K562 (cell line): ENCODE data around the gene F12. TPM values are rescaled to one million over a fixed set of nuclear protein-coding genes. Genes with fewer than 3 reads are reported as not detected.

ENCODE experiments used
- FOXA3 ChIP-seq, 2 experiments: fragments of 450-650 bp in 1 of 2; sonication (generic) in 1 of 2; formaldehyde crosslinking; IDR thresholded peaks in 1 of 2; conservative IDR thresholded peaks in 1 of 2; 2 replicates each; pipeline versions ENCODE4 v1.4.0 to v1.8.0; 2020 to 2022; ENCODE audit warnings: mild to moderate bottlenecking in 2 of 2, missing genetic modification reagents in 1 of 2
- GABPB2 ChIP-seq: fragments of 250-450 bp; sonication (Bioruptor Pico); conservative IDR thresholded peaks from 2 replicates; pipeline ENCODE4 v1.5.1; 2021; ENCODE audit warnings: mild to moderate bottlenecking
- HNRNPUL1 ChIP-seq: fragments of 200-400 bp; formaldehyde crosslinking; IDR thresholded peaks from 2 replicates; pipeline ENCODE4 v1.6.1; 2017; ENCODE audit warnings: low read length
- PHTF2 ChIP-seq: fragments of 250-450 bp; sonication (Bioruptor Pico); IDR thresholded peaks from 2 replicates; pipeline ENCODE4 v1.5.0; 2021; ENCODE audit warnings: mild to moderate bottlenecking
- REST ChIP-seq, 2 experiments: fragments of 450-650 bp; formaldehyde crosslinking in 1 of 2; IDR thresholded peaks; 2 replicates each; pipeline versions ENCODE4 v1.4.0 to v1.6.1; 2014 to 2020; ENCODE audit warnings: mild to moderate bottlenecking in 2 of 2, borderline replicate concordance in 1 of 2, low read depth in 1 of 2
- SMAD1 ChIP-seq: fragments of 150-350 bp; IDR thresholded peaks from 2 replicates; pipeline ENCODE4 v1.6.1; 2014; ENCODE audit warnings: low read length, low read depth; ENCODE audit not compliant: partially characterized antibody
- SNAPC5 ChIP-seq: fragments of 250-450 bp; sonication (Bioruptor Pico); IDR thresholded peaks from 2 replicates; pipeline ENCODE4 v1.8.0; 2021; ENCODE audit warnings: moderate library complexity, mild to moderate bottlenecking, inconsistent platforms
- ZNF449 ChIP-seq: fragments of 250-450 bp; sonication (Bioruptor Pico); IDR thresholded peaks from 2 replicates; pipeline ENCODE4 v1.8.0; 2022; ENCODE audit warnings: moderate library complexity, mild to moderate bottlenecking, inconsistent platforms
- ZSCAN32 ChIP-seq: fragments of 450-650 bp; formaldehyde crosslinking; IDR thresholded peaks from 2 replicates; pipeline ENCODE4 v1.4.0; 2020; ENCODE audit warnings: mild to moderate bottlenecking, moderate library complexity
- polyA plus RNA-seq, 8 experiments: library from polyadenylated mRNA; depleted of rRNA in 4 of 8; stranded (reverse) in 5 of 8; unstranded in 3 of 8; fragments of >200 nt; fragmentation: Nextera tagmentation in 2 of 8; fragmentation: Illumina TruSeq in 1 of 8; extraction: Ambion mirVana in 2 of 8; extraction: Trizol in 1 of 8; gene quantifications; 2 replicates each; pipeline versions ENCODE4 v1.2.1 to v1.2.3, GENCODE V29; 2011 to 2014; ENCODE audit warnings: inconsistent platforms in 1 of 8, missing spikeins in 1 of 8
- total RNA-seq, 7 experiments: library from RNA; depleted of rRNA in 6 of 7; stranded (reverse); fragments of >200 nt in 6 of 7; fragmentation: Illumina TruSeq in 2 of 7; extraction: Trizol in 2 of 7; gene quantifications; 2 replicates each; pipeline versions ENCODE4 v1.2.1 to v1.2.3, GENCODE V29; 2011 to 2021; ENCODE audit warnings: low replicate concordance in 1 of 7
- TF ChIP-seq, protein P1 (sequence below): fragments of 450-650 bp; IDR thresholded peaks from 2 replicates; pipeline ENCODE4 v1.6.1; 2014; ENCODE audit warnings: low read depth, mild to moderate bottlenecking, moderate library complexity, borderline replicate concordance
- TF ChIP-seq, protein P2 (sequence below): sonication (generic); formaldehyde crosslinking; IDR thresholded peaks from 2 replicates; pipeline ENCODE4 v1.8.0; 2022; ENCODE audit warnings: mild to moderate bottlenecking, low read depth, missing genetic modification reagents

The F12 gene
- total and polyA plus RNA-seq, 9 of the 15 experiments (the other 6 are each of a cell fraction or from before 2014, with no cell fraction given), result 0.59 to 18.3 (median 3.6) TPM

GRCh38 chr5:177425801-177426565 is 16.6 kb upstream of the F12 start (continued):
- TF ChIP-seq SMAD1 (peak; percentile 37), HNRNPUL1 (no peak), SNAPC5 (CRISPR knock-in tag) (no peak), ZSCAN32 (CRISPR knock-in tag) (no peak), PHTF2 (no peak), REST (IDR thresholded peaks at IDR 0.05; ENCODE audit: borderline replicate concordance) (no peak), REST (CRISPR knock-in tag; IDR thresholded peaks at IDR 0.05; ENCODE audit: low read depth) (peak; percentile 72; the same call in 1 of the 2 replicates), ZNF449 (CRISPR knock-in tag) (no peak), GABPB2 (CRISPR knock-in tag) (no peak), FOXA3 (CRISPR knock-in tag; conservative IDR thresholded peaks at IDR 0.05 in 1 of 2, IDR thresholded peaks at IDR 0.05 in 1 of 2) (no peak)
- TF ChIP-seq, protein P1, sequence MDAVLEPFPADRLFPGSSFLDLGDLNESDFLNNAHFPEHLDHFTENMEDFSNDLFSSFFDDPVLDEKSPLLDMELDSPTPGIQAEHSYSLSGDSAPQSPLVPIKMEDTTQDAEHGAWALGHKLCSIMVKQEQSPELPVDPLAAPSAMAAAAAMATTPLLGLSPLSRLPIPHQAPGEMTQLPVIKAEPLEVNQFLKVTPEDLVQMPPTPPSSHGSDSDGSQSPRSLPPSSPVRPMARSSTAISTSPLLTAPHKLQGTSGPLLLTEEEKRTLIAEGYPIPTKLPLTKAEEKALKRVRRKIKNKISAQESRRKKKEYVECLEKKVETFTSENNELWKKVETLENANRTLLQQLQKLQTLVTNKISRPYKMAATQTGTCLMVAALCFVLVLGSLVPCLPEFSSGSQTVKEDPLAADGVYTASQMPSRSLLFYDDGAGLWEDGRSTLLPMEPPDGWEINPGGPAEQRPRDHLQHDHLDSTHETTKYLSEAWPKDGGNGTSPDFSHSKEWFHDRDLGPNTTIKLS, result peak; percentile 16; the same call in 1 of the 2 replicates
- TF ChIP-seq, protein P2, sequence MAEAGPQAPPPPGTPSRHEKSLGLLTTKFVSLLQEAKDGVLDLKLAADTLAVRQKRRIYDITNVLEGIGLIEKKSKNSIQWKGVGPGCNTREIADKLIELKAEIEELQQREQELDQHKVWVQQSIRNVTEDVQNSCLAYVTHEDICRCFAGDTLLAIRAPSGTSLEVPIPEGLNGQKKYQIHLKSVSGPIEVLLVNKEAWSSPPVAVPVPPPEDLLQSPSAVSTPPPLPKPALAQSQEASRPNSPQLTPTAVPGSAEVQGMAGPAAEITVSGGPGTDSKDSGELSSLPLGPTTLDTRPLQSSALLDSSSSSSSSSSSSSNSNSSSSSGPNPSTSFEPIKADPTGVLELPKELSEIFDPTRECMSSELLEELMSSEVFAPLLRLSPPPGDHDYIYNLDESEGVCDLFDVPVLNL, result no peak
